Measurements from ENCODE around the gene FXYD3.

The FXYD3 gene

GRCh38 chr19:35076026-35076370, 39.6 kb upstream of the FXYD3 start:
- Histone ChIP-seq H3K27ac (ENCODE audit: low read depth, low read length) (no peak overlapping the region), H3K27me3 (ENCODE audit: control insufficient read depth in 1 of 2, insufficient read depth in 2 of 2, low read length in 2 of 2) (no peaks in the 10 kb centered on the region), H3K4me1 (ENCODE audit: insufficient read depth, low read length) (no peaks in the 10 kb centered on the region), H3K36me3 (ENCODE audit: insufficient read depth, low read length) (no peaks in the 10 kb centered on the region), H3K9me3 (ENCODE audit: low read length) (no peaks in the 10 kb centered on the region), H3K4me3 (ENCODE audit: low read depth in 1 of 2, low read length in 2 of 2) (no peak overlapping the region), H3K9ac (ENCODE audit: low read length) (no peak overlapping the region)

DNA sequence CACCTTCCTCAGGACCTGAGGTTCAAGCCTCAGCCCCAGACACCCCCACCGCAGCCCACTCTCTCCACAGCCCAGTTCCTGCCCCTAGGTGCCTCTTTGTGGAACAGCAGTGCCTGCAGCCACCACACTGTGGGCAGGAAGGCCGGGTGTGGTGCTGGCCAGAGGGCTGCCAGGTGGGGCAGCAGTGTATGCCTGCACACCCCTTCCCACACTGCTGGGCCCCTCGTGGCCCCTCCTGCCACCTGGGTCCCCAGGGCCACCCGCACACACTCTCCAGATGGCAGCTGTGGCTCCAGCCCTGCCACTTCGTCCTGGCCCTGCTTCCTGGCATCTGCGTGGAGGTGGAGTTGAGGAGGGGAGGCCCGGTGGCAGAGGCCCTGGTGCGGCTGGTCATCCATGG, 39.0 kb upstream of the FXYD3 start:
- H3K27ac ChIP-seq (ENCODE audit: low read depth, low read length), result no peak overlapping the region
- H3K9ac ChIP-seq (ENCODE audit: low read length), result no peak overlapping the region
- no peaks in the 10 kb centered on the region for H3K36me3 ChIP-seq (ENCODE audit: insufficient read depth, low read length)
- no peaks in the 10 kb centered on the region for H3K27me3 ChIP-seq (ENCODE audit: control insufficient read depth in 1 of 2, insufficient read depth in 2 of 2, low read length in 2 of 2)
- no peaks in the 10 kb centered on the region for H3K9me3 ChIP-seq (ENCODE audit: low read length)
- no peak overlapping the region for H3K4me3 ChIP-seq (ENCODE audit: low read depth in 1 of 2, low read length in 2 of 2)
- H3K4me1 ChIP-seq (ENCODE audit: insufficient read depth, low read length), result no peaks in the 10 kb centered on the region

DNA sequence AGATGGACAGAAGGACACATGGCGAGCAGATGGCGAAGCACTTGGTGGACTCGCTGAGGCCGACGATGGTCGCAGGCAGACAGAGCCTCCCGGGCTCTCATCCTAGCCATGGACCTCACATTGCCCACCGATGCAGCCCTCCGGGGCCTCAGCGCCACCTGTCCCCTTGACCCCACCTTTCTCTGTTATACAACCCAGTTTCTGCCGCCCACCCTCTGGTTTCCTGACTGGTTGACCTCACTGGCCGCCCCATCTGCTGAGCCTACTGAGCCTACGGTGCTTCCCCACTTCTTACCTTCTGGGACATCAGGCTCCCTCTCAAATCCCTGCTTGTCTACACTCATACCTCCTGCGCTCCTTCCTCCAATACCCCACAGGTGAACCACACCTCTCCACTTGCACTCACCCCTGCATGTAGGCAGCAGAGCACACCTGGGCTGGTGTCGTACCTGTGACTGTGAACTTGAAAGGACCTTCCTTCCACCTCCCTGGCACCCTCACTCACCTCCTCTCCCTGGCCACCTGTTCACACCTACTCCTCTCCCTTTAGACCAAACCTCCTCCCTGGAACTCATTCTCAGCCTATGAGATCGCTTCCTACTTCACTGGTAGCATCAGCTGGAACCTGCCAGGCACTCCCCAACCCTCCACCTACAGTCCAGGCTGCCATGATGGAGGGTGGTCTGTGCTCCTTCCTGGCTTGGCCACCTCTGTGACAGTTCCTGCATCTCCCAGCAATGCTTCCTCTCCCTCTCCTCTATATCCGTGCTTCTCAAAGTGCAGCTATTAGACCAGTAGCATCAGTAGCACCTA, 38.0 kb upstream of the FXYD3 start:
- Histone ChIP-seq H3K9ac (ENCODE audit: low read length) (no peak overlapping the region), H3K4me3 (ENCODE audit: low read depth in 1 of 2, low read length in 2 of 2) (no peak overlapping the region), H3K27ac (ENCODE audit: low read depth, low read length) (no peak overlapping the region), H3K9me3 (ENCODE audit: low read length) (no peaks in the 10 kb centered on the region), H3K36me3 (ENCODE audit: insufficient read depth, low read length) (no peaks in the 10 kb centered on the region), H3K27me3 (ENCODE audit: control insufficient read depth in 1 of 2, insufficient read depth in 2 of 2, low read length in 2 of 2) (no peaks in the 10 kb centered on the region), H3K4me1 (ENCODE audit: insufficient read depth, low read length) (no peaks in the 10 kb centered on the region)

GRCh38 chr19:35079826-35080225, 35.8 kb upstream of the FXYD3 start:
- no peak overlapping the region for H3K27ac ChIP-seq (ENCODE audit: low read depth, low read length)
- no peaks in the 10 kb centered on the region for H3K4me1 ChIP-seq (ENCODE audit: insufficient read depth, low read length)
- no peaks in the 10 kb centered on the region for H3K9me3 ChIP-seq (ENCODE audit: low read length)
- no peak overlapping the region for H3K4me3 ChIP-seq (ENCODE audit: low read depth in 1 of 2, low read length in 2 of 2)
- H3K27me3 ChIP-seq (ENCODE audit: control insufficient read depth in 1 of 2, insufficient read depth in 2 of 2, low read length in 2 of 2), result no peaks in the 10 kb centered on the region
- no peaks in the 10 kb centered on the region for H3K36me3 ChIP-seq (ENCODE audit: insufficient read depth, low read length)
- no peak overlapping the region for H3K9ac ChIP-seq (ENCODE audit: low read length)

GRCh38 chr19:35080613-35081170, 34.9 kb upstream of the FXYD3 start:
- Histone ChIP-seq H3K27me3 (ENCODE audit: control insufficient read depth in 1 of 2, insufficient read depth in 2 of 2, low read length in 2 of 2) (no peaks in the 10 kb centered on the region), H3K9ac (ENCODE audit: low read length) (no peak overlapping the region), H3K4me3 (ENCODE audit: low read depth in 1 of 2, low read length in 2 of 2) (no peak overlapping the region), H3K27ac (ENCODE audit: low read depth, low read length) (no peak overlapping the region), H3K36me3 (ENCODE audit: insufficient read depth, low read length) (no peaks in the 10 kb centered on the region), H3K4me1 (ENCODE audit: insufficient read depth, low read length) (no peaks in the 10 kb centered on the region), H3K9me3 (ENCODE audit: low read length) (no peaks in the 10 kb centered on the region)

- no peak overlapping the region for H3K27ac ChIP-seq (ENCODE audit: low read depth, low read length)
- H3K4me3 ChIP-seq (ENCODE audit: low read depth in 1 of 2, low read length in 2 of 2), result no peak overlapping the region
- no peaks in the 10 kb centered on the region for H3K4me1 ChIP-seq (ENCODE audit: insufficient read depth, low read length)
- H3K27me3 ChIP-seq (ENCODE audit: control insufficient read depth in 1 of 2, insufficient read depth in 2 of 2, low read length in 2 of 2), result no peaks in the 10 kb centered on the region
- no peak overlapping the region for H3K9ac ChIP-seq (ENCODE audit: low read length)
- H3K36me3 ChIP-seq (ENCODE audit: insufficient read depth, low read length), result no peaks in the 10 kb centered on the region
- H3K9me3 ChIP-seq (ENCODE audit: low read length), result no peaks in the 10 kb centered on the region
These were observed 34.4 kb upstream of the FXYD3 start for GRCh38 chr19:35081201-35081600.

DNA sequence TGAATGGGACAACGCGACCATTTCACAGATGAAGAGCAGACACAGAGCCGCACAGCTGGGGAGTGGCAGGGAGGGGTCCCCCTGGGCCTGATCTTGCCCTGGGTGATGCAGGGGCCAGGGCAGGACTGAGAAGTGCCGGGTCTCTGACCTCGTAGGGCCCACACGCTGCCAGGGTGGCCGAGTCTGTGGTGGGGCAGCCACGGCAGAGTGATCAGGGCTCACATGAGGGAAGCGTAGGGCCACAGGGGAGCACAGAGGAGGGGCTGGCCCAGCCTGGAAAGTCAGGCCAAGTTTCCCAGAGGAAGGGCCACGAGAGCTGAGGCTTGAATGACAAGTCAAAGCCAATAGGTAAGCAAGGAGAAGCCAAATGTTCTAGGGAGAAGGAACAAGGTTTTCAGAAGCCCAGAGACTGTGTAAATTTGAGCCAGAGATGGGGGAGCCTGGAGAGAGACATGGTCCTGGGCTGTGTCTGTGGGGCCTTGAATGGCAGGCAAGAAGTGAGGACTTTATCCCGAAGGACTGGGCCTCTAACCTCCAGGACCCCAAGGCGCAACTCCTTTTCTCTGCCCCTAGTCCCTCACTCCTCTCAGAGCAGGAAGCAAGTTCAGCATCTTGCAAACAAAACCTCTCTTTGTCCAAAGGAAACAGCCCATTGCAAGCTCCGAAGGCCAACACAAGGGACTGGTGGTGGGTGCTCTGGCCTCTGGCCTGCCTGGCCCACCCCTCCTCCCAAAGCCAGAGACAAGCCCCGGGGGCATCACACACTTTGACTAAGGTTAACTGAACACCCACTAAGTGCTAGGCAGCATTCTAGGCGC, 31.7 kb upstream of the FXYD3 start:
- H3K4me1 ChIP-seq (ENCODE audit: insufficient read depth, low read length), result no peaks in the 10 kb centered on the region
- H3K27ac ChIP-seq (ENCODE audit: low read depth, low read length), result no peak overlapping the region
- H3K9me3 ChIP-seq (ENCODE audit: low read length), result no peaks in the 10 kb centered on the region
- H3K27me3 ChIP-seq (ENCODE audit: control insufficient read depth in 1 of 2, insufficient read depth in 2 of 2, low read length in 2 of 2), result no peaks in the 10 kb centered on the region
- H3K36me3 ChIP-seq (ENCODE audit: insufficient read depth, low read length), result no peaks in the 10 kb centered on the region
- no peak overlapping the region for H3K4me3 ChIP-seq (ENCODE audit: low read depth in 1 of 2, low read length in 2 of 2)
- no peak overlapping the region for H3K9ac ChIP-seq (ENCODE audit: low read length)

DNA sequence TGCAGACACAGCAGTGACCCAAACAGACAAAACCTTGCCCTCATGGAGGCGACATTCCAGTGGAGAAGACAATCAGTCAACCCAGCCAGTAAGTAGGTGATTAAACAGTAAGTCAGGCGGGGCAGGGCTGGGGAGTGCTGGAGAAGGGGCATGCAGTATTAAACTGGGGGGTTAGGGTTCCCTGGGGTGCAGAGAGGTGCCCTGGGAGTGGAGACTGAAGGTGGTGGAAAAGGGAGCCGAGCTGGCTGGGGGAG, 31.2 kb upstream of the FXYD3 start:
- H3K27ac ChIP-seq (ENCODE audit: low read depth, low read length), result no peak overlapping the region
- H3K9ac ChIP-seq (ENCODE audit: low read length), result no peak overlapping the region
- H3K27me3 ChIP-seq (ENCODE audit: control insufficient read depth in 1 of 2, insufficient read depth in 2 of 2, low read length in 2 of 2), result no peaks in the 10 kb centered on the region
- no peak overlapping the region for H3K4me3 ChIP-seq (ENCODE audit: low read depth in 1 of 2, low read length in 2 of 2)
- H3K36me3 ChIP-seq (ENCODE audit: insufficient read depth, low read length), result no peaks in the 10 kb centered on the region
- no peaks in the 10 kb centered on the region for H3K9me3 ChIP-seq (ENCODE audit: low read length)
- H3K4me1 ChIP-seq (ENCODE audit: insufficient read depth, low read length), result no peaks in the 10 kb centered on the region

DNA sequence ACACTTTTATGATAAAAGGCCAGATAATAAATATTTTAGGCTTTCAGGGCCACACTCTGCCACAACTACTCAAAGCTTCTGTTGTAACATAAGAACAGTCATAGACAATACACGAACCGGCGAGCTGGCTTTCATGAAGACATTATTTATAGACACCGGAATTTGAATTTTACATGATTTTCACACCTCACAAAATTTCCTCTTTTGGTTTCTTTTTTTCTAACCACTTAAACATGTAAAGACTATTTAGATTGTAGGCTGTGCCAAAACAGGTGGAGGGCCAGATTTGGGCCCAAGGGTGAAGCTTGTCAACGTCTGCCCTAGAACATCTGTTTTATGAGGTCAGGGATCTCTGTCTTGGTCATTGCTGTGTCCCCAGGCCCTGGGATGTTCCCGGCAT, 29.7 kb upstream of the FXYD3 start:
- H3K36me3 ChIP-seq (ENCODE audit: insufficient read depth, low read length), result no peaks in the 10 kb centered on the region
- H3K27me3 ChIP-seq (ENCODE audit: control insufficient read depth in 1 of 2, insufficient read depth in 2 of 2, low read length in 2 of 2), result peaks cover 0 to 13% of the 10 kb centered on the region in 2 donors
- no peaks in the 10 kb centered on the region for H3K9me3 ChIP-seq (ENCODE audit: low read length)
- H3K4me3 ChIP-seq (ENCODE audit: low read depth in 1 of 2, low read length in 2 of 2), result no peak overlapping the region
- no peak overlapping the region for H3K9ac ChIP-seq (ENCODE audit: low read length)
- no peak overlapping the region for H3K27ac ChIP-seq (ENCODE audit: low read depth, low read length)
- no peaks in the 10 kb centered on the region for H3K4me1 ChIP-seq (ENCODE audit: insufficient read depth, low read length)

GRCh38 chr19:35086455-35086854, 29.2 kb upstream of the FXYD3 start:
- no peaks in the 10 kb centered on the region for H3K9me3 ChIP-seq (ENCODE audit: low read length)
- peaks cover 0 to 18% of the 10 kb centered on the region in 2 donors for H3K27me3 ChIP-seq (ENCODE audit: control insufficient read depth in 1 of 2, insufficient read depth in 2 of 2, low read length in 2 of 2)
- no peaks in the 10 kb centered on the region for H3K36me3 ChIP-seq (ENCODE audit: insufficient read depth, low read length)
- no peaks in the 10 kb centered on the region for H3K4me1 ChIP-seq (ENCODE audit: insufficient read depth, low read length)
- H3K9ac ChIP-seq (ENCODE audit: low read length), result no peak overlapping the region
- H3K4me3 ChIP-seq (ENCODE audit: low read depth in 1 of 2, low read length in 2 of 2), result no peak overlapping the region
- no peak overlapping the region for H3K27ac ChIP-seq (ENCODE audit: low read depth, low read length)

- H3K4me1 ChIP-seq (ENCODE audit: insufficient read depth, low read length), result no peaks in the 10 kb centered on the region
- H3K27me3 ChIP-seq (ENCODE audit: control insufficient read depth in 1 of 2, insufficient read depth in 2 of 2, low read length in 2 of 2), result peaks cover 0 to 18% of the 10 kb centered on the region in 2 donors
- no peak overlapping the region for H3K4me3 ChIP-seq (ENCODE audit: low read depth in 1 of 2, low read length in 2 of 2)
- no peak overlapping the region for H3K9ac ChIP-seq (ENCODE audit: low read length)
- no peaks in the 10 kb centered on the region for H3K9me3 ChIP-seq (ENCODE audit: low read length)
- no peaks in the 10 kb centered on the region for H3K36me3 ChIP-seq (ENCODE audit: insufficient read depth, low read length)
- no peak overlapping the region for H3K27ac ChIP-seq (ENCODE audit: low read depth, low read length)
These were observed 28.2 kb upstream of the FXYD3 start for GRCh38 chr19:35087393-35087792.

All from muscle layer of colon (tissue), 2 donors.